Ramos (cell line): ENCODE results near the gene ZNF341.

ENCODE experiments used
- in situ Hi-C: fragments of 300-500 bp; cut with MboI; formaldehyde crosslinking; loops from one replicate; pipeline ENCODE4 v1.14.3; 2022; ENCODE audit warnings: low sequenced_read_pairs; ENCODE audit not compliant: unreplicated experiment

The ZNF341 gene

GRCh38 chr20:33765099-33765498 is 33.3 kb downstream of the ZNF341 start:
- in situ Hi-C loops = no loop called here

- in situ Hi-C loops = no loop called here
Observed at GRCh38 chr20:33765592-33765991, 33.8 kb downstream of the ZNF341 start.

GRCh38 chr20:33766686-33767085 is 34.9 kb downstream of the ZNF341 start:
- in situ Hi-C loops = no loop called here

- in situ Hi-C loops = no loop called here
Observed at GRCh38 chr20:33767777-33768138, 36.0 kb downstream of the ZNF341 start.

- in situ Hi-C loops = no loop called here
Observed at GRCh38 chr20:33769043-33769442, 37.2 kb downstream of the ZNF341 start.

- in situ Hi-C loops = no loop called here
Observed at GRCh38 chr20:33770005-33770404, 38.2 kb downstream of the ZNF341 start.

- in situ Hi-C loops = no loop called here
Observed at GRCh38 chr20:33771938-33772337, 40.1 kb downstream of the ZNF341 start.

GRCh38 chr20:33772439-33772838 is 40.6 kb downstream of the ZNF341 start:
- in situ Hi-C loops = no loop called here

- in situ Hi-C loops = no loop called here
Observed at GRCh38 chr20:33773412-33774089, 41.8 kb downstream of the ZNF341 start.

- in situ Hi-C loops = no loop called here
Observed at GRCh38 chr20:33777816-33778215, 46.0 kb downstream of the ZNF341 start.

GRCh38 chr20:33781133-33781532 is 49.3 kb downstream of the ZNF341 start:
- in situ Hi-C loops = no loop called here

GRCh38 chr20:33781945-33782344 is 50.1 kb downstream of the ZNF341 start:
- in situ Hi-C loops = no loop called here

GRCh38 chr20:33783256-33783655 is 51.5 kb downstream of the ZNF341 start:
- in situ Hi-C loops = no loop called here

- in situ Hi-C loops = no loop called here
Observed at GRCh38 chr20:33783818-33784217, 52.0 kb downstream of the ZNF341 start.

- in situ Hi-C loops = no loop called here
Observed at GRCh38 chr20:33784225-33784624, 52.4 kb downstream of the ZNF341 start.

GRCh38 chr20:33785503-33785902 is 53.7 kb downstream of the ZNF341 start:
- in situ Hi-C loops = no loop called here

- in situ Hi-C loops = no loop called here
Observed at GRCh38 chr20:33787253-33787891, 55.6 kb downstream of the ZNF341 start.

- in situ Hi-C loops = no loop called here
Observed at GRCh38 chr20:33788351-33789049, 56.7 kb downstream of the ZNF341 start.

- in situ Hi-C loops = no loop called here
Observed at GRCh38 chr20:33789109-33789857, 57.5 kb downstream of the ZNF341 start.

- in situ Hi-C loops = loop anchor here (5.0 kb wide), 1 partner anchor 72 kb away; no protein-coding TSS in a partner anchor
Observed at GRCh38 chr20:33789858-33790182, 58.0 kb downstream of the ZNF341 start.

- in situ Hi-C loops = loop anchor here (5.0 kb wide), 1 partner anchor 72 kb away; no protein-coding TSS in a partner anchor
Observed at GRCh38 chr20:33790566-33790965, 58.8 kb downstream of the ZNF341 start.
